HL-60 (cell line): ENCODE results near the gene PRRG2.
A peak's percentile ranks its signal among the peaks of the same experiment; 100 is the strongest.

Experiments used
- DNase-seq, 2 experiments: peaks; one replicate each; pipeline ENCODE4 v3.0.0-alpha.2; 2010 to 2020; ENCODE audit warnings: low read depth in 1 of 2, low spot score in 1 of 2
- H3K27ac ChIP-seq: fragments of 250-450 bp; sonication (Bioruptor Pico); replicated peaks from 2 replicates; pipeline ENCODE4 v1.5.1; 2020; ENCODE audit warnings: mild to moderate bottlenecking, moderate library complexity
- H3K27me3 ChIP-seq: fragments of 250-450 bp; sonication (Bioruptor Pico); 2 replicates; pipeline ENCODE4 v1.5.1; 2021; ENCODE audit warnings: mild to moderate bottlenecking, moderate library complexity; ENCODE audit not compliant: insufficient read depth, poor library complexity, severe bottlenecking
- H3K4me3 ChIP-seq: replicated peaks from 2 replicates; pipeline ENCODE4 v1.5.1; 2011; ENCODE audit warnings: mild to moderate bottlenecking, control low read depth, low read length; ENCODE audit not compliant: insufficient read depth
- GABPA ChIP-seq: IDR thresholded peaks from 2 replicates; pipeline ENCODE4 v1.6.1; 2012; ENCODE audit warnings: low read depth
- POLR2AphosphoS5 ChIP-seq: IDR thresholded peaks from 2 replicates; pipeline ENCODE4 v1.6.1; 2012; ENCODE audit warnings: low read depth
- SPI1 ChIP-seq: IDR thresholded peaks from 2 replicates; pipeline ENCODE4 v1.6.1; 2012; ENCODE audit warnings: low read depth, mild to moderate bottlenecking, borderline replicate concordance
- TF ChIP-seq, protein P1 (sequence below): IDR thresholded peaks from 2 replicates; pipeline ENCODE4 v1.6.1; 2012; ENCODE audit warnings: low read depth; ENCODE audit not compliant: insufficient replicate concordance
- TF ChIP-seq, protein P2 (sequence below): IDR thresholded peaks from one replicate; pipeline ENCODE4 v1.5.1; 2011; ENCODE audit warnings: low read length, control low read depth, inconsistent platforms; ENCODE audit not compliant: insufficient read depth

Gene PRRG2

DNA sequence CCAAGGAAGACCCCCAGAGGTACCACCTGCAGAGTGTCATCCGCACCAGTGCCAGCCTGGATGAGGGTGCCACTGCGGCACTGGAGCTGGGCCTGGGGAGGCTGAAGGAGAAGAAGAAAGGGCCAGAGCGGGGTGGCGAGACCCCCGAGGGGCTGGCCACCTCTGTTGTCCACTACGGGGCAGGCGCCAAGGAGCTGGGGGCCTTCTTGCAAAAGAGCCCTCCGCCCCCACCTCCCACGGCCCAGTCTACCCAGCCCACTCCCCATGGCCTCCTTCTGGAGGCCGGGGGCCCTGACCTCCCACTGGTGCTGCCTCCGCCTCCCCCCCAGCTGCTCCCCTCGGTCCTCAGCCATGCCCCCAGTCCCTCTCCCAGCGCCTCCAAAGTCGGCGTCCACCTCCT lies 15.3 kb downstream of the PRRG2 start:
- Histone ChIP-seq H3K27me3 (no peaks in the 10 kb centered on the region), H3K4me3 (no peak overlapping the region), H3K27ac (no peak overlapping the region)
- TF ChIP-seq SPI1 (no peak), GABPA (no peak), POLR2AphosphoS5 (no peak)
- TF ChIP-seq, protein P1, sequence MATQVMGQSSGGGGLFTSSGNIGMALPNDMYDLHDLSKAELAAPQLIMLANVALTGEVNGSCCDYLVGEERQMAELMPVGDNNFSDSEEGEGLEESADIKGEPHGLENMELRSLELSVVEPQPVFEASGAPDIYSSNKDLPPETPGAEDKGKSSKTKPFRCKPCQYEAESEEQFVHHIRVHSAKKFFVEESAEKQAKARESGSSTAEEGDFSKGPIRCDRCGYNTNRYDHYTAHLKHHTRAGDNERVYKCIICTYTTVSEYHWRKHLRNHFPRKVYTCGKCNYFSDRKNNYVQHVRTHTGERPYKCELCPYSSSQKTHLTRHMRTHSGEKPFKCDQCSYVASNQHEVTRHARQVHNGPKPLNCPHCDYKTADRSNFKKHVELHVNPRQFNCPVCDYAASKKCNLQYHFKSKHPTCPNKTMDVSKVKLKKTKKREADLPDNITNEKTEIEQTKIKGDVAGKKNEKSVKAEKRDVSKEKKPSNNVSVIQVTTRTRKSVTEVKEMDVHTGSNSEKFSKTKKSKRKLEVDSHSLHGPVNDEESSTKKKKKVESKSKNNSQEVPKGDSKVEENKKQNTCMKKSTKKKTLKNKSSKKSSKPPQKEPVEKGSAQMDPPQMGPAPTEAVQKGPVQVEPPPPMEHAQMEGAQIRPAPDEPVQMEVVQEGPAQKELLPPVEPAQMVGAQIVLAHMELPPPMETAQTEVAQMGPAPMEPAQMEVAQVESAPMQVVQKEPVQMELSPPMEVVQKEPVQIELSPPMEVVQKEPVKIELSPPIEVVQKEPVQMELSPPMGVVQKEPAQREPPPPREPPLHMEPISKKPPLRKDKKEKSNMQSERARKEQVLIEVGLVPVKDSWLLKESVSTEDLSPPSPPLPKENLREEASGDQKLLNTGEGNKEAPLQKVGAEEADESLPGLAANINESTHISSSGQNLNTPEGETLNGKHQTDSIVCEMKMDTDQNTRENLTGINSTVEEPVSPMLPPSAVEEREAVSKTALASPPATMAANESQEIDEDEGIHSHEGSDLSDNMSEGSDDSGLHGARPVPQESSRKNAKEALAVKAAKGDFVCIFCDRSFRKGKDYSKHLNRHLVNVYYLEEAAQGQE = no peak
- TF ChIP-seq, protein P2, sequence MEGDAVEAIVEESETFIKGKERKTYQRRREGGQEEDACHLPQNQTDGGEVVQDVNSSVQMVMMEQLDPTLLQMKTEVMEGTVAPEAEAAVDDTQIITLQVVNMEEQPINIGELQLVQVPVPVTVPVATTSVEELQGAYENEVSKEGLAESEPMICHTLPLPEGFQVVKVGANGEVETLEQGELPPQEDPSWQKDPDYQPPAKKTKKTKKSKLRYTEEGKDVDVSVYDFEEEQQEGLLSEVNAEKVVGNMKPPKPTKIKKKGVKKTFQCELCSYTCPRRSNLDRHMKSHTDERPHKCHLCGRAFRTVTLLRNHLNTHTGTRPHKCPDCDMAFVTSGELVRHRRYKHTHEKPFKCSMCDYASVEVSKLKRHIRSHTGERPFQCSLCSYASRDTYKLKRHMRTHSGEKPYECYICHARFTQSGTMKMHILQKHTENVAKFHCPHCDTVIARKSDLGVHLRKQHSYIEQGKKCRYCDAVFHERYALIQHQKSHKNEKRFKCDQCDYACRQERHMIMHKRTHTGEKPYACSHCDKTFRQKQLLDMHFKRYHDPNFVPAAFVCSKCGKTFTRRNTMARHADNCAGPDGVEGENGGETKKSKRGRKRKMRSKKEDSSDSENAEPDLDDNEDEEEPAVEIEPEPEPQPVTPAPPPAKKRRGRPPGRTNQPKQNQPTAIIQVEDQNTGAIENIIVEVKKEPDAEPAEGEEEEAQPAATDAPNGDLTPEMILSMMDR = no peak
- DNase-seq = no peak

DNA sequence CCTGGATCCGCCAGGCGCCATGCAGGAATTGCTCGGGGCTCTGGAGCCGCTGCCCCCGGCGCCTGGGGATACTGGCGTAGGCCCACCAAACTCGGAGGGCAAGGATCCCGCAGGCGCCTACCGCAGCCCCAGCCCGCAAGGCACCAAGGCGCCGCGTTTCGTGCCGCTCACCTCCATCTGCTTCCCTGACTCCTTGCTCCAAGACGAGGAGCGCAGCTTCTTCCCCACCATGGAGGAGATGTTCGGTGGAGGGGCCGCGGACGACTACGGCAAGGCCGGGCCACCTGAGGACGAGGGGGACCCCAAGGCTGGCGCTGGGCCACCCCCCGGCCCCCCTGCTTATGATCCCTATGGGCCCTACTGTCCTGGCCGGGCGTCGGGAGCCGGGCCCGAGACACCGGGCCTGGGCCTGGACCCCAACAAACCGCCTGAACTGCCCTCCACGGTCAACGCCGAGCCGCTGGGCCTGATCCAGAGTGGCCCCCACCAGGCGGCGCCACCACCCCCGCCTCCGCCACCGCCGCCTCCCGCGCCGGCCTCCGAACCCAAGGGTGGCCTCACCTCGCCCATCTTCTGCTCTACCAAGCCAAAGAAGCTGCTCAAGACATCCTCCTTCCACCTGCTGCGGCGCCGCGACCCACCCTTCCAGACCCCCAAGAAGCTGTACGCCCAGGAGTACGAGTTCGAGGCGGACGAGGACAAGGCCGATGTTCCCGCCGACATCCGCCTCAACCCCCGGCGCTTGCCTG lies 16.0 kb downstream of the PRRG2 start:
- H3K27me3 ChIP-seq = no peaks in the 10 kb centered on the region
- 0 out of 2 replicates have a peak, but pooled peaks have one; percentile 28 for TF ChIP-seq POLR2AphosphoS5
- TF ChIP-seq, protein P2 = no peak
- no peak overlapping the region for H3K27ac ChIP-seq
- DNase-seq = no peak
- no peak overlapping the region for H3K4me3 ChIP-seq

DNA sequence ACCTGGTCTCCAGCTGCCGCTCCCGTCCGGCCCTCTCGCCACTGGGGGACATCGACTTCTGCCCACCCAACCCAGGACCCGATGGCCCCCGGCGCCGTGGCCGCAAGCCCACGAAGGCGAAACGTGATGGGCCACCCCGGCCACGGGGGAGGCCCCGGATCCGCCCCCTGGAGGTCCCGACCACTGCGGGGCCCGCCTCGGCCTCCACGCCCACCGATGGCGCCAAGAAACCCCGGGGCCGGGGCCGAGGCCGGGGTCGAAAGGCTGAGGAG lies 16.5 kb downstream of the PRRG2 start:
- no peak for DNase-seq
- Histone ChIP-seq H3K27me3 (no peaks in the 10 kb centered on the region), H3K27ac (no peak overlapping the region), H3K4me3 (no peak overlapping the region)
- TF ChIP-seq GABPA = no peak
- TF ChIP-seq, protein P1 = no peak
- TF ChIP-seq, protein P2 = no peak
- TF ChIP-seq POLR2AphosphoS5 = no peak
- TF ChIP-seq SPI1 = no peak

DNA sequence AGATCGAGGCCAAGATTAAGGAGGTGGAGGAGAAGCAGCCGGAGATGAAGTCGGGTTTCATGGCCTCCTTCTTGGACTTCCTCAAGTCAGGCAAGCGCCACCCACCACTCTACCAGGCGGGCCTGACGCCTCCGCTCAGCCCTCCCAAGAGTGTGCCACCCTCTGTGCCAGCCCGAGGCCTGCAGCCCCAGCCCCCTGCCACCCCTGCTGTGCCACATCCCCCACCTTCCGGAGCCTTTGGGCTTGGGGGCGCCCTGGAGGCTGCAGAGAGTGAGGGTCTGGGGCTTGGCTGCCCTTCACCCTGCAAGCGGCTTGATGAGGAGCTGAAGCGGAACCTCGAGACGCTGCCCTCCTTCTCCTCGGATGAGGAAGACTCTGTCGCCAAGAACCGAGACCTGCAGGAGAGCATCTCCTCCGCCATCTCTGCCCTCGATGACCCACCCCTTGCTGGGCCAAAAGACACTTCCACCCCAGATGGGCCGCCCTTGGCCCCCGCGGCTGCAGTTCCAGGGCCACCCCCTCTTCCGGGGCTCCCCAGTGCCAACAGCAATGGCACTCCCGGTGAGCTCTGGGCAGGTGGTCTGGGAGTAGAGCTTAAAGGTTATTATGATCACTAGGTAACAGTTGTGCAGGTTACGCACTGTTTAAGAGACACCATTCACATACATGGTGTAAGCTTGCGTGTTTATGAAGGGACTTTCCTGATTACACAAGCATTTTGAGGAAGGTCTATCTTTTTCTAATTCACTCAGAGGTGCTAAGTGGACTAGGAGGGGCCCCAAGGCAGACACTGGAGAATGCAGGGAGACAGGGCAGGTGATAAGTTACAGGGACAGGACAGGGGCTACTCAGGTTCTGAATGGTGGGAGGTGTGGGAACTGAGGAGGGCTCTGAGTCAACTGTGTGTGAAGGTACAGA lies 18.5 kb downstream of the PRRG2 start:
- no peak for DNase-seq
- no peaks in the 10 kb centered on the region for H3K27me3 ChIP-seq
- TF ChIP-seq POLR2AphosphoS5 (no peak), SPI1 (no peak), GABPA (no peak)
- TF ChIP-seq, protein P1 = no peak
- TF ChIP-seq, protein P2 = no peak
- H3K27ac ChIP-seq = no peak overlapping the region
- no peak overlapping the region for H3K4me3 ChIP-seq
